DMS114 treated with DMSO at 0.1 percent for 48 hours (cell line): ENCODE data around the gene FAM156A.
"Not testable (repeated sequence)": the region's sequence is repeated elsewhere in the genome, so short reads cannot be mapped to it uniquely, and the experiment has no call there.

Experiments
- DNase-seq: peaks from one replicate; lab custom pipeline; 2025; ENCODE audit not compliant: unreplicated experiment; lab: John Stamatoyannopoulos, UW

The FAM156A gene

DNA sequence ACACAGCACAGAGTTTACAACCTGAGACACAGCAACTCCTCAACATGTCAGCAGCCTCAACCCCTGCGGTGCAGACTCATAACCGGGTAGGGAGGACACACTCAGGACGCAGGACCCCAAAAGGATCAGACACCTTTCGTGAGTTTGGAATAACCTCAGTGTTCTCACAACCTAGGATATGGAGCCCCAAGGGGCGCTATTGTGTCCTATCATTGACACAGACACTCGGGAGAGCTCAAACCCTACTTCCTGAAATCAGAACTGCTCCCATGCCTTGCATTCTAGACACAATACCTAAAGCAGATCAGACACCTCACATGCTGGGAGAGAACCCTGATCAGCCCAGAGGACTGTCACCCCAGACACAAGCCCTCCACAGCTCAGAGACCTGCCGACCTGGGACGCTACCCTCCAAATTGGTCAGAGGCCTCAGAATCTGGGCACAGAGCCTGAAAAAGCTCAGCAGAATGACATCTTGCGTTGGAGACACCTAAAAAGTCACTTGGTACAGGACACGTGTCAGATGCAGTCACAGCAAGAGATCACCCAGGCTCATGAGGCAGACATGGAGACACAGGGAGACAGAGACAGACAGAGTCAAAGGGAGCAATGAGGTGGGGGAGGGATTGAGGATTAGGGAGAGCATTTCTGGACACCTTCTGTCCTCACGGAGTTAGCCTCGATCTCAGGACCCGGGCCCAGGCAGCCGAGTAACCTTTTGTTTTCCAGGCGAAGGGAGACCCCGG is 8.8 kb upstream of the FAM156A start:
- DNase-seq = not testable (repeated sequence)

DNA sequence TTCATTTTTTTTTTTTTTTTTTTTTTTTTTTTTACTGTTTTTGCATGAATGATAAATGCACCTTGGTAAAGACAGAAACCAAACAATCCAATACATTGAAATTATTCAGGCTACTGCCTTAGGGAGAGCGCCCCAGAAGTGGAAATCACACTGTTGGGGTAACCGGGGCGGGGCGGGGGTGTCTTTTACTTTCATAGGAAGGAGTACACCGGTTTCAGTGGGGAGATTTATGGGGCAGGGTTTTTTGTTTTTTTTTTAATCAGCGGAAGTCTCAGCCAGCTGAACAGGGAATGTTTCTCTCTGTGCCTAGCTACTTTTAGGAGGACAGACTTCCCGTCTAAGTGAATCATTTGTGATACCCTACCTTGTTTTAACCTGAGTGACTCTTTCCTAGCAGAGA is 643 bp upstream of the FAM156A start:
- DNase-seq = not testable (repeated sequence)

- DNase-seq = not testable (repeated sequence)
These were observed 8.4 kb downstream of the FAM156A start for GRCh38 chrX:52949884-52950283.

DNA sequence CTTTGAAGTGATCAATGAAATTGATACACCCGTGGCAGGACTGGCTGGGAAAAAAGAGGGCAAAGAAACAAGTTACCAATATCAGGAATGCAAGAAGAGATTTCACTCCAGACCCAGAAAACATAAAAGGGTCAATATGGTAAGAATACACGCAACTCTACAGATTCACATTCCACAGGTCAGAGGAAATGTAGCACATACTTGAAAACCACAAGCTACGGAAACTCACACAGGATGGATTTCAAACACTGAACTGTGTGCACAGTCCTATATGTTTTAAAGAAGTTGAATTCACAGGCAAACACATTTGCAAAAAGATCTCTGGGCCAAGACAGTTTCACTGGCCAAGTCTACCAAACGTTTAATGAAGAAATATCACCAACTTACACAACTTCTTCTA is 9.0 kb downstream of the FAM156A start:
- not testable (repeated sequence) for DNase-seq

DNA sequence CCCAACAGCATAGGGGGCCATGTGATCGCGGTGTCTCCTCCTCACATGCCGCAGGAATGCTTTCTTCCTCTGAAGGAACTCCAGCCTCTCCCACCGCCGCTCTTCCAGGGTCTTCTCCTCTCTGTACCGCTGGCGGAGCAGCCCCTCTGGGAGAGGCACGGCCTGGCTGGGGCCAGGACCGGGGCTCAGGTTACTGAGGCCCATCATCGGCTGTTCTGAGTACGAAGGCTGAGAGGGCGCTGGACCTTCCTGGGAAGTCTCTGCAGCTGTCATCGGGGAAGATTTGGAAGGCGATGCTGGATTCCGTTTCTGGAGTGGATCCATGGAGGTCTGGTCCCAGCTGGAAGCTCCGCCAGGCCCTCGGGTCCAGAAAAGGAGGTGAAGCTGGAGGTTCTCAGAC is 10.1 kb downstream of the FAM156A start:
- not testable (repeated sequence) for DNase-seq

- DNase-seq = not testable (repeated sequence)
These were observed 10.8 kb downstream of the FAM156A start for GRCh38 chrX:52947501-52947900.

GRCh38 chrX:52945838-52946494 is 12.4 kb downstream of the FAM156A start:
- DNase-seq = not testable (repeated sequence)

- not testable (repeated sequence) for DNase-seq
These were observed 16.6 kb downstream of the FAM156A start for GRCh38 chrX:52941728-52942127.

DNA sequence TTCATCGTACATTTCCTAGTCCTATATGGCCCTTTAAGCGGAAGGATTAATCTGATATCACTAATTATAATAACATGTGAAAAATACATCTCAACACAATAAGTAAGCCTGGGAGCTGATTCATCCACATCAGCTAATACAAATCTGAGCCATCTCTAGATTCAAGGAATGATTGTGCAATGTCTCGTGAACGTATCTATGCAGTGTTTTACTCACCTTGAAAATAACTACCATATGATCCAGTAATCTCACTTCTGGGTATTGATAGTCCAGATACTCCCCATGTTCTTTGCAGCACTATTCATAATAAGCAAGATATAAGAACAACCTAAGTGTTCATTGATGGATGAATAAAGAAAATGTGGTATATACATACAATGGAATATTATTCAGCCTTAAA is 17.6 kb downstream of the FAM156A start:
- not testable (repeated sequence) for DNase-seq

DNA sequence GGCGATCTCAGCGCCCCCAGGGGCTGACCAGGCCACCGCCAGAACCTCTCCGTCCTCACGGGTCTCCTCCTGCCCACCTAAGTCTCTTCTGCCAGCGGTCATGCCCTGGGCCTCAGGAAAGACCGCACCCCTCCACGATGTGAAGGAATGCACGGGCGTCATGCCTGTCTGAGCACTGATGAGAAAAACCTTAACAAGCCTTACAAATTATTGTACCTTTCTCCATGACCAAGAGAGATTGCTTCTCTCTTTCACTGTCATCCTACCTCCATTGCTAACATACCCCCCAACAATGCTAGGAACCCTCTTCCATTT is 22.9 kb downstream of the FAM156A start:
- not testable (repeated sequence) for DNase-seq

DNA sequence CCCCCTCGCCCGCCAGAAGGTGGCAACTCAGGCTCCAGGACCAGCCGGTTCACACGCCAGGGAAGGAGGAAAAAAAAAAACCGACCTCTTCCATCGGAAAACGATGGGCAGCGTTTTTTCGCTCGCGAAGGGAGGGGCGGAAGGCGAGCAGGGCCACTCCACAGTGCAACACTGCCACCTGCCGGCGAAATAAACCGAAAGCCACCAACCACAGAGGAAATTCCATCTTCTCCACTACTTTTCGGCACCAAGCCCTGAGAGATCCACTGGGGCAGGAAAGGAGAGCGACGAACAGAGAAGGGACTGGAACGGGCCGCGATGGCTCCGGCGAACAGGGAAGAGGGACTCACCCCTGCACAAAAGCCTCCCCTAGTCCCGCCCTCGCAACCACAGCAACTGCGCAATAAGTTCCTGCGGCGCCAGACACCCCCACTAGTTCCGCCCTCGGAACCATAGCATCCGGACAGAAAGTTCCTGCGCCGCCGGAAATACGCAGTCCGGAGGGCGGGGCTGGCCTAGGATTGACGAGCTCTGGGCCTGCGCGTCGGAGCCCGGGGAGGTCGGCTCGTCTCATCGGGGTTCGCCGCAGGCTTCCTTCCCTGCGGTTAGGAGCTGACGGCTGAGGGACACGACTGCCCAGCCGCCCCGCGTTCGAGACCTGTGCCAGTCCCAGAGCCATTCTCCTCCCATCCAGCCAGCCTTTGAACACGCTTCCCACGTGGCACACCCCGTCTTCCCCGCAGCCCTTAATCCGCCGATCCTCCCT is 23.4 kb downstream of the FAM156A start:
- DNase-seq = peak; percentile 84

DNA sequence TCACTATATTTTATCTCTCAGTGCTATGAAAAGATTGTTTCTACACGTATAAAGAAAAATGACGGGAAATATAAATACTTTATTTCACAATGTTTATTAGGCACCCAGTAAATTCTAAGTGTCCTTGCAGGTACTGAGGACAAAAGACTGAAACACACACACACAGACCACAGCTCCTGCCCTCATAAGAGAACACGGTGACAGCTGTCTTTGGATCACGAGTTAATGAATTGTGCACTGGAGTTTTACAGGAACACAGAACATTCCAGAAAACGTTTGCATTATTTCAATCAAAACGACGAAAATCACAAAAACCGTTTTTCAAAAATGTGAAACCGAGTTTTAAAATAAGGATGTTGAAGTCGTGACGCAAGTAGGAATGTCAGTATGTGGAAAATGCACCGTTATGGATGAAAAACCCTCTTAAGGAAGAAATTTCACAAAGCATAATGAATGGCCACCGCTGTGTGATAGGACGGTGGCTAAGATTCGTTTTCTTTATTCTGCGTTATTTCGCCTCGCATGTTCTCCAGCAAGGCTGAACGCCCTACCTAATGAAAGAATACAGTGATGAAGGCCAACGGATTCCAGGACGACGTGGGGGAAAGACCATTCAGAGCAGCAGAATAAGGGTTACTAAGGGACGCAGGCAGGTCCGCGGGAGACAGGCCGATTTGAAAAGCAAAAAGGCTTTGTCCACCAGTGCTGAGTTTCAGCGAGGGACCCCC is 24.2 kb downstream of the FAM156A start:
- DNase-seq = no peak

DNA sequence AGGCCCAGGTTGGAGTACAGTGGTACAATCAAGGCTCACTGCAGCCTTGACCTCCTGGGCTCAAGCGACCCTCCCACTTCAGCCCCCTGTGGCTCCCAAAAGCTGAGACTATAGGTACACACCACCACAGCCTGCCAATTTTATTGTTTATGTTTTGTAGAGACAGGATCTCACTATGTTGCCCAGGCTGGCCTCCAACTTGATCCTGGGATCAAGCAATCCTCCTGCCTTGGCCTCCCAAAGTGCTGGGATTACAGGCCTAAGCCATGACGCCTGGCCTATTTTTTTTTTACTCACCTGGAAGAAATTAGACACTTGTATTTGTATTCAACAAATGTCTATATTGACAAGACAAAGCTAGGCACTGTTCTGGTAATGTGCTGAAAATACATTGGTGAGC is 25.1 kb downstream of the FAM156A start:
- no peak for DNase-seq

- DNase-seq = not testable (repeated sequence)
These were observed 28.1 kb downstream of the FAM156A start for GRCh38 chrX:52930214-52930613.

DNA sequence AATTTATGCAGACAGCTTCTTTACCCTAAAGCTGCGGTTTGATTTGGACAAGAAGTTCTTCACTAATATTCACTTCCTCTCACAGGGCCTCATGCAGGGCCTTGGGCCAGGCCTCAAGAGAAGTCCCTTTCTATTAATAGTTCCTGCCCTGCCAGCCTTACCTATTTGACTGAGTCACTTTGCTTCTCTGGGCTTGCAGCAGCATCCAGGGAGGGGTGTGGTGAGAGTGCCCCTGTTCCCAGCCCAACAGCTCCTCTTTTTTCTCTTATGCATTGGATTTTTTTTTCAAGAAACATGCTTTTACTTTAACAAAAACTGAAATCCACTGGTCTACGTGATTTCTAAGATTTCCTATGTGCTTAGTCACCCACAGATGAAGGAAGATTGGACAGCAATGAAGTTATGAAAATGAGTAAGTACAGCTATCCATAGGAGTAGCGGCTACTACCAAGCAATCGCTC is 34.5 kb downstream of the FAM156A start:
- no peak for DNase-seq

DNA sequence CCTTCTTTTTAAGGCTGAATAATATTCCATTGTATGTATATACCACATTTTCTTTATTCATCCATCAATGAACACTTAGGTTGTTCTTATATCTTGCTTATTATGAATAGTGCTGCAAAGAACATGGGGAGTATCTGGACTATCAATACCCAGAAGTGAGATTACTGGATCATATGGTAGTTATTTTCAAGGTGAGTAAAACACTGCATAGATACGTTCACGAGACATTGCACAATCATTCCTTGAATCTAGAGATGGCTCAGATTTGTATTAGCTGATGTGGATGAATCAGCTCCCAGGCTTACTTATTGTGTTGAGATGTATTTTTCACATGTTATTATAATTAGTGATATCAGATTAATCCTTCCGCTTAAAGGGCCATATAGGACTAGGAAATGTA is 43.6 kb downstream of the FAM156A start:
- DNase-seq = not testable (repeated sequence)

GRCh38 chrX:52913681-52914080 is 44.6 kb downstream of the FAM156A start:
- not testable (repeated sequence) for DNase-seq

DNA sequence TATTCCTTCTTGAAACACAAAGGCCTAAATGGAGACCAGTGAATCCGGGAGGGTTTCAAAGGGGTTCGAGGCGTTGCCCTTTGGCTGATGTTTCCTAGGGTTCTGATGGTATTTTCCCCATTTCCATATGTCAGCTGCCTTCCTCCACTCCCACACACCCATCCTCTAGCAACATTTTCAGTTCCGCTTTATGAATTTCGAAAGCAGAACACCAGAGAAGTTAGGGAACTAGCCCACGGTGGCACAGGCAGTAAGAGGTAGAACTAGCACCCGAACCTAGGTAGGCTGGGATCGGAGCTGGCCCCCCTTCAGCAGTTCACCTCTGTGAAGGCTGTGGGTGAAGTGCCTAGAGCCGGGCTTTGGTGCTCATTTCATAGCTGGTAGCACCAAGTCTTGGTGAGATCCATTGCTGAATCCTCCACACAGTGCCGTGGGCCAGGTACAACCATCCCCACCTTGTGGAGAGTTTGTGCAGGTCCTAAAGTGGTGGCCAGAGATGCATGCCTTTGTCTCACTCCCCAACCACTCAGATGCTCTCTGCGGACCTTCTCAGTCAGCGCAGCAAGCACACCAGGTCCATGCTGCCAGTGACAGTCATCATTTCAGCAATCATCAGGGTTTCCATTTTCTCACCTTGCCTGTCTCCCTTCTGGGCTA is 48.9 kb downstream of the FAM156A start:
- not testable (repeated sequence) for DNase-seq

DNA sequence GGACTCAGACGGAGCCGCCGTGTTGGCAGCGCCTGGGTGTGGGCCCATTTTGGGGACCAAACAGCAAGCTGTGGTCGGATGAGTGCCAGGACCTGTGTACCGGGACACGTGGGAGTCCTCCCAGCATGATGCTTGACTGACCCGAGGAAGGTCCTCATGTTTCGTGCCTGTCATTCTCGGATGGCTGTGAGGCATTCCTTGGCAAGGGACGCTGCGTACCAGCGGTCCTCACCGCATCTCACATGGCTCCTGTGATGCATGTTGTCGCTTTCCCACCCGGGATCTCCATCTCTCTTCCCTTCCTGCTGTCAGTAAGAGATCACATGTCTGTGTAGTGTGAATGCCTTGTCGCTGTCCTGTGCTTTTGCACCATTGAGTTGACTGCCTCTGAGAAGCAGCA is 50.4 kb downstream of the FAM156A start:
- not testable (repeated sequence) for DNase-seq

DNA sequence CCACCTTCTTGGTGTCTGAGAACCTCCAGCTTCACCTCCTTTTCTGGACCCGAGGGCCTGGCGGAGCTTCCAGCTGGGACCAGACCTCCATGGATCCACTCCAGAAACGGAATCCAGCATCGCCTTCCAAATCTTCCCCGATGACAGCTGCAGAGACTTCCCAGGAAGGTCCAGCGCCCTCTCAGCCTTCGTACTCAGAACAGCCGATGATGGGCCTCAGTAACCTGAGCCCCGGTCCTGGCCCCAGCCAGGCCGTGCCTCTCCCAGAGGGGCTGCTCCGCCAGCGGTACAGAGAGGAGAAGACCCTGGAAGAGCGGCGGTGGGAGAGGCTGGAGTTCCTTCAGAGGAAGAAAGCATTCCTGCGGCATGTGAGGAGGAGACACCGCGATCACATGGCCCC is 51.2 kb downstream of the FAM156A start:
- DNase-seq = not testable (repeated sequence)

DNA sequence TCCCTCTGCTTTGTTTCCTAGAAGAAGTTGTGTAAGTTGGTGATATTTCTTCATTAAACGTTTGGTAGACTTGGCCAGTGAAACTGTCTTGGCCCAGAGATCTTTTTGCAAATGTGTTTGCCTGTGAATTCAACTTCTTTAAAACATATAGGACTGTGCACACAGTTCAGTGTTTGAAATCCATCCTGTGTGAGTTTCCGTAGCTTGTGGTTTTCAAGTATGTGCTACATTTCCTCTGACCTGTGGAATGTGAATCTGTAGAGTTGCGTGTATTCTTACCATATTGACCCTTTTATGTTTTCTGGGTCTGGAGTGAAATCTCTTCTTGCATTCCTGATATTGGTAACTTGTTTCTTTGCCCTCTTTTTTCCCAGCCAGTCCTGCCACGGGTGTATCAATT is 52.2 kb downstream of the FAM156A start:
- not testable (repeated sequence) for DNase-seq
